ENCODE data around the gene ZNG1A. TPM values are rescaled to one million over a fixed set of nuclear protein-coding genes. Genes with fewer than 3 reads are reported as not detected.
"Not testable (repeated sequence)": the region's sequence is repeated elsewhere in the genome, so short reads cannot be mapped to it uniquely, and the experiment has no call there.

The ZNG1A gene
- total and polyA plus RNA-seq, 2 donors (not counting 1 experiment from before 2014, with no cell fraction given): 14.0 to 59.9 TPM

GRCh38 chr9:117995-118467 lies 60.8 kb downstream of the ZNG1A start, which contains the start of gene FOXD4:
FOXD4 (minus strand) TSS chr9:118417; CDS start chr9:118119, 298 bp downstream.
- WGBS (ENCODE audit: insufficient coverage): 41% methylated on average over 11 of the region's 30 CpGs
- peak within 1 kb of the TSS; percentile 75 for H3K4me3 Mint-ChIP-seq
- Histone ChIP-seq H3K4me1 (ENCODE audit: control insufficient read depth in 2 of 2, insufficient read depth in 2 of 2, low read length in 2 of 2) (peaks cover 15 to 32% of the 10 kb centered on the region in 2 donors), H3K27me3 (replicated peaks in 1 of 4; ENCODE audit: control extremely low read depth in 1 of 4, control insufficient read depth in 3 of 4, insufficient read depth in 4 of 4, low read length in 3 of 4) (peaks cover 0 to 24% (median 12%) of the 10 kb centered on the region in 4 experiments), H3K9me3 (ENCODE audit: control extremely low read depth in 1 of 3, control insufficient read depth in 2 of 3, insufficient read depth in 1 of 3, low read length in 2 of 3) (peaks cover 0 to 25% (median 0%) of the 10 kb centered on the region in 3 donors)
- intact Hi-C loops (cut with micrococcal nuclease); H3K9ac ChIP-seq (ENCODE audit: low read length); H3K36me3 ChIP-seq (replicated peaks in 1 of 2; ENCODE audit: control extremely low read depth in 1 of 2, control insufficient read depth in 1 of 2, extremely low read depth in 1 of 2, insufficient read depth in 2 of 2, low read length in 1 of 2); ATAC-seq (ENCODE audit: low read depth); H3K4me2 ChIP-seq (replicated peaks; ENCODE audit: low read depth, low read length, poor library complexity, severe bottlenecking); H3K4me3 ChIP-seq (ENCODE audit: control extremely low read depth in 1 of 5, extremely low read depth in 1 of 5, insufficient read depth in 1 of 5, low read depth in 2 of 5, low read length in 4 of 5); H3K9me3 Mint-ChIP-seq (ENCODE audit: insufficient read depth); H4K20me1 ChIP-seq (ENCODE audit: control insufficient read depth, insufficient read depth, low read length, poor library complexity, severe bottlenecking); H3K79me2 ChIP-seq (ENCODE audit: control insufficient read depth, insufficient read depth, low read length); POLR2A ChIA-PET; H3K27ac ChIP-seq (ENCODE audit: low read length in 2 of 2); CTCF ChIA-PET; H2AFZ ChIP-seq (ENCODE audit: insufficient read depth, low read depth, low read length, poor library complexity, severe bottlenecking): not testable (repeated sequence)
- peak; percentile 29 for DNase-seq
- H3K27me3 Mint-ChIP-seq: peaks cover 25% of the 10 kb centered on the region
- peak within 1 kb of the TSS; percentile 44 for H3K27ac Mint-ChIP-seq
- peaks cover 29% of the 10 kb centered on the region for H3K4me1 Mint-ChIP-seq

GRCh38 chr9:117144-117994 lies 61.5 kb downstream of the ZNG1A start:
- H3K9me3 Mint-ChIP-seq (ENCODE audit: insufficient read depth); H3K36me3 ChIP-seq (replicated peaks in 1 of 2; ENCODE audit: control extremely low read depth in 1 of 2, control insufficient read depth in 1 of 2, extremely low read depth in 1 of 2, insufficient read depth in 2 of 2, low read length in 1 of 2); CTCF ChIA-PET; H4K20me1 ChIP-seq (ENCODE audit: control insufficient read depth, insufficient read depth, low read length, poor library complexity, severe bottlenecking); ATAC-seq (ENCODE audit: low read depth); intact Hi-C loops (cut with micrococcal nuclease); H3K27ac Mint-ChIP-seq; H3K27ac ChIP-seq (ENCODE audit: low read length in 2 of 2); H3K79me2 ChIP-seq (ENCODE audit: control insufficient read depth, insufficient read depth, low read length); POLR2A ChIA-PET; H2AFZ ChIP-seq (ENCODE audit: insufficient read depth, low read depth, low read length, poor library complexity, severe bottlenecking); H3K4me3 ChIP-seq (ENCODE audit: control extremely low read depth in 1 of 5, extremely low read depth in 1 of 5, insufficient read depth in 1 of 5, low read depth in 2 of 5, low read length in 4 of 5); H3K4me2 ChIP-seq (replicated peaks; ENCODE audit: low read depth, low read length, poor library complexity, severe bottlenecking); H3K9ac ChIP-seq (ENCODE audit: low read length): not testable (repeated sequence)
- H3K4me3 Mint-ChIP-seq: peak overlapping the region; percentile 75
- peaks cover 31% of the 10 kb centered on the region for H3K27me3 Mint-ChIP-seq
- WGBS (ENCODE audit: insufficient coverage): 3% methylated on average over 12 of the region's 71 CpGs
- Histone ChIP-seq H3K9me3 (ENCODE audit: control extremely low read depth in 1 of 3, control insufficient read depth in 2 of 3, insufficient read depth in 1 of 3, low read length in 2 of 3) (peaks cover 0 to 31% (median 0%) of the 10 kb centered on the region in 3 donors), H3K4me1 (ENCODE audit: control insufficient read depth in 2 of 2, insufficient read depth in 2 of 2, low read length in 2 of 2) (peaks cover 15 to 36% of the 10 kb centered on the region in 2 donors), H3K27me3 (replicated peaks in 1 of 4; ENCODE audit: control extremely low read depth in 1 of 4, control insufficient read depth in 3 of 4, insufficient read depth in 4 of 4, low read length in 3 of 4) (peaks cover 0 to 30% (median 17%) of the 10 kb centered on the region in 4 experiments)
- DNase-seq: peak; percentile 45
- peaks cover 34% of the 10 kb centered on the region for H3K4me1 Mint-ChIP-seq

- H3K4me1 ChIP-seq (ENCODE audit: control insufficient read depth in 2 of 2, insufficient read depth in 2 of 2, low read length in 2 of 2): peaks cover 15 to 36% of the 10 kb centered on the region in 2 donors
- DNase-seq: peak; percentile 23
- H3K9me3 Mint-ChIP-seq (ENCODE audit: insufficient read depth); H2AFZ ChIP-seq (ENCODE audit: insufficient read depth, low read depth, low read length, poor library complexity, severe bottlenecking); H3K36me3 ChIP-seq (replicated peaks in 1 of 2; ENCODE audit: control extremely low read depth in 1 of 2, control insufficient read depth in 1 of 2, extremely low read depth in 1 of 2, insufficient read depth in 2 of 2, low read length in 1 of 2); intact Hi-C loops (cut with micrococcal nuclease); H3K79me2 ChIP-seq (ENCODE audit: control insufficient read depth, insufficient read depth, low read length); H3K27ac ChIP-seq (ENCODE audit: low read length in 2 of 2); H3K9ac ChIP-seq (ENCODE audit: low read length); ATAC-seq (ENCODE audit: low read depth); CTCF ChIA-PET; POLR2A ChIA-PET; H3K4me3 ChIP-seq (ENCODE audit: control extremely low read depth in 1 of 5, extremely low read depth in 1 of 5, insufficient read depth in 1 of 5, low read depth in 2 of 5, low read length in 4 of 5); H4K20me1 ChIP-seq (ENCODE audit: control insufficient read depth, insufficient read depth, low read length, poor library complexity, severe bottlenecking); H3K4me2 ChIP-seq (replicated peaks; ENCODE audit: low read depth, low read length, poor library complexity, severe bottlenecking): not testable (repeated sequence)
- Mint-ChIP-seq H3K4me1 (peaks cover 35% of the 10 kb centered on the region), H3K27ac (peak overlapping the region; percentile 37), H3K27me3 (peaks cover 33% of the 10 kb centered on the region), H3K4me3 (peak overlapping the region; percentile 74)
- 9% methylated on average over 17 of the region's 41 CpGs for WGBS (ENCODE audit: insufficient coverage)
- peaks cover 0 to 31% (median 0%) of the 10 kb centered on the region in 3 donors for H3K9me3 ChIP-seq (ENCODE audit: control extremely low read depth in 1 of 3, control insufficient read depth in 2 of 3, insufficient read depth in 1 of 3, low read length in 2 of 3)
- H3K27me3 ChIP-seq (replicated peaks in 1 of 4; ENCODE audit: control extremely low read depth in 1 of 4, control insufficient read depth in 3 of 4, insufficient read depth in 4 of 4, low read length in 3 of 4): peaks cover 0 to 31% (median 17%) of the 10 kb centered on the region in 4 experiments
These were observed 62.4 kb downstream of the ZNG1A start for GRCh38 chr9:116239-117077.
